GM23338 (cell line): ENCODE results near the gene FGD4. TPM values are rescaled to one million over a fixed set of nuclear protein-coding genes. Genes with fewer than 3 reads are reported as not detected.
A peak's percentile ranks its signal among the peaks of the same experiment; 100 is the strongest.

Experiments
- ATAC-seq: fragments of 200-7000 bp; cut with Tn5 transposase; 3 replicates; pipeline ENCODE4 v1.9.1; 2020
- DNase-seq: peaks from one replicate; pipeline ENCODE4 v3.0.0-alpha.2; 2015; ENCODE audit warnings: low spot score
- H2AFZ ChIP-seq: fragments of 200-600 bp; sonication (generic); 2 replicates; pipeline ENCODE4 v1.8.0; 2016; ENCODE audit warnings: antibody characterized with exemption, mild to moderate bottlenecking, moderate library complexity
- H3F3A ChIP-seq: fragments of 200-600 bp; sonication (generic); replicated peaks from 2 replicates; pipeline ENCODE4 v1.8.0; 2017; ENCODE audit warnings: antibody characterized with exemption, mixed run types, low read depth
- H3K27ac ChIP-seq: fragments of 200-600 bp; sonication (generic); 2 replicates; pipeline ENCODE4 v1.6.1; 2016; ENCODE audit warnings: low read depth
- H3K27me3 ChIP-seq: fragments of 200-600 bp; sonication (generic); 2 replicates; pipeline ENCODE4 v1.8.0; 2016; ENCODE audit warnings: mild to moderate bottlenecking, mixed run types, moderate library complexity; ENCODE audit not compliant: insufficient read depth
- H3K36me3 ChIP-seq: fragments of 200-600 bp; sonication (generic); 2 replicates; pipeline ENCODE4 v1.8.0; 2016; ENCODE audit warnings: mild to moderate bottlenecking; ENCODE audit not compliant: insufficient read depth
- H3K4me1 ChIP-seq: fragments of 200-600 bp; sonication (generic); 2 replicates; pipeline ENCODE4 v1.8.0; 2016; ENCODE audit warnings: mild to moderate bottlenecking, moderate library complexity; ENCODE audit not compliant: insufficient read depth
- H3K4me2 ChIP-seq: fragments of 200-600 bp; sonication (generic); 2 replicates; pipeline ENCODE4 v1.7.1; 2017; ENCODE audit warnings: mixed run types
- H3K4me3 ChIP-seq: fragments of 200-600 bp; sonication (generic); 2 replicates; pipeline ENCODE4 v1.6.1; 2016; ENCODE audit warnings: mixed run types
- H3K79me2 ChIP-seq: fragments of 200-600 bp; sonication (generic); replicated peaks from 2 replicates; pipeline ENCODE4 v1.8.0; 2017; ENCODE audit warnings: mild to moderate bottlenecking; ENCODE audit not compliant: insufficient read depth
- H3K9me2 ChIP-seq: fragments of 200-600 bp; sonication (generic); 2 replicates; pipeline ENCODE4 v1.8.0; 2017; ENCODE audit not compliant: insufficient read depth
- H4K20me1 ChIP-seq: fragments of 200-600 bp; sonication (generic); replicated peaks from 2 replicates; pipeline ENCODE4 v1.8.0; 2017; ENCODE audit warnings: mild to moderate bottlenecking; ENCODE audit not compliant: insufficient read depth
- H3K27ac Mint-ChIP-seq: 2 replicates; pipeline ENCODE4 v1.8.0; 2020; ENCODE audit warnings: inconsistent platforms, mild to moderate bottlenecking, moderate library complexity, mixed read lengths
- H3K27me3 Mint-ChIP-seq: 3 replicates; pipeline ENCODE4 v1.8.0; 2022; ENCODE audit warnings: low read depth, mild to moderate bottlenecking, moderate library complexity, mixed read lengths, inconsistent platforms; ENCODE audit not compliant: insufficient read depth, poor library complexity
- H3K36me3 Mint-ChIP-seq: 3 replicates; pipeline ENCODE4 v1.8.0; 2021; ENCODE audit warnings: low read depth, mild to moderate bottlenecking, inconsistent platforms, moderate library complexity, mixed read lengths
- H3K4me1 Mint-ChIP-seq: 3 replicates; pipeline ENCODE4 v1.8.0; 2020; ENCODE audit warnings: mild to moderate bottlenecking, inconsistent platforms, mixed read lengths
- H3K4me3 Mint-ChIP-seq: 3 replicates; pipeline ENCODE4 v1.8.0; 2021; ENCODE audit warnings: moderate library complexity, mild to moderate bottlenecking, inconsistent platforms, mixed read lengths
- H3K9me3 Mint-ChIP-seq: 3 replicates; pipeline ENCODE4 v1.8.0; 2020; ENCODE audit warnings: moderate library complexity, mild to moderate bottlenecking, inconsistent platforms, mixed read lengths
- CTCF ChIP-seq, 2 experiments: fragments of 200-600 bp in 1 of 2; sonication (generic) in 1 of 2; conservative IDR thresholded peaks; 2 replicates each; pipeline versions ENCODE4 v1.5.1 to v1.6.1; 2016 to 2017; ENCODE audit warnings: antibody characterized with exemption in 2 of 2, low read depth in 2 of 2, mild to moderate bottlenecking in 2 of 2, moderate library complexity in 1 of 2
- ETS1 ChIP-seq: IDR thresholded peaks from 2 replicates; pipeline ENCODE4 v1.6.1; 2016; ENCODE audit warnings: antibody characterized with exemption
- EZH2phosphoT487 ChIP-seq: fragments of 200-600 bp; sonication (generic); IDR thresholded peaks from one replicate; pipeline ENCODE4 v1.8.1; 2018; ENCODE audit warnings: antibody characterized with exemption; ENCODE audit not compliant: unreplicated experiment
- NANOG ChIP-seq: IDR thresholded peaks from 2 replicates; pipeline ENCODE4 v1.6.1; 2016; ENCODE audit warnings: antibody characterized with exemption, borderline replicate concordance
- REST ChIP-seq: IDR thresholded peaks from one replicate; pipeline ENCODE4 v1.6.1; 2018; ENCODE audit warnings: antibody characterized with exemption; ENCODE audit not compliant: unreplicated experiment
- STAT1 ChIP-seq: IDR thresholded peaks from one replicate; pipeline ENCODE4 v1.6.1; 2016; ENCODE audit warnings: antibody characterized with exemption; ENCODE audit not compliant: unreplicated experiment
- ZNF114 ChIP-seq: fragments of 250-450 bp; sonication (Bioruptor Pico); IDR thresholded peaks from 2 replicates; pipeline ENCODE4 v1.5.0; 2020; ENCODE audit warnings: mild to moderate bottlenecking, moderate library complexity
- ZNF331 ChIP-seq: fragments of 250-450 bp; sonication (Bioruptor Pico); IDR thresholded peaks from 2 replicates; pipeline ENCODE4 v1.5.0; 2020; ENCODE audit warnings: low read depth, mild to moderate bottlenecking, moderate library complexity
- polyA plus RNA-seq: library from polyadenylated mRNA; unstranded; fragments of >200 nt; fragmentation: Nextera tagmentation; extraction: Ambion mirVana; gene quantifications from 2 replicates; pipeline ENCODE4 v1.2.1, GENCODE V29; 2016
- total RNA-seq: library from RNA; depleted of rRNA; stranded (reverse); fragments of >200 nt; shearing (Covaris generic); gene quantifications from 2 replicates; pipeline ENCODE4 v1.2.3, GENCODE V29; 2014

The FGD4 gene
- total and polyA plus RNA-seq, 2 experiments from 2014 or later = 24.3 to 54.3 TPM

- Histone ChIP-seq H3K79me2 (no peaks in the 10 kb centered on the region), H3F3A (0 out of 2 replicates have a peak, but pooled peaks cover 5% of the 10 kb centered on the region), H4K20me1 (no peaks in the 10 kb centered on the region), H3K4me3 (no peak overlapping the region), H3K4me1 (no peaks in the 10 kb centered on the region; the same call in 1 of the 2 replicates), H3K4me2 (no peak overlapping the region), H2AFZ (no peak overlapping the region), H3K27ac (no peak overlapping the region), H3K9me2 (no peaks in the 10 kb centered on the region), H3K27me3 (no peaks in the 10 kb centered on the region), H3K36me3 (no peaks in the 10 kb centered on the region)
- H3K27ac Mint-ChIP-seq = no peak overlapping the region
- peaks cover 6% of the 10 kb centered on the region for H3K27me3 Mint-ChIP-seq
- TF ChIP-seq ZNF114 (CRISPR knock-in tag) = no peak
- no peak overlapping the region for H3K4me3 Mint-ChIP-seq
- no peaks in the 10 kb centered on the region for H3K9me3 Mint-ChIP-seq
- H3K4me1 Mint-ChIP-seq = no peaks in the 10 kb centered on the region; the same call in 2 of the 3 replicates
- DNase-seq (no peak), ATAC-seq (no peak)
- H3K36me3 Mint-ChIP-seq = no peaks in the 10 kb centered on the region; the same call in 2 of the 3 replicates
These were observed 252.5 kb downstream of the FGD4 start for GRCh38 chr12:32651956-32652210.

- TF ChIP-seq NANOG (no peak), ETS1 (no peak), CTCF (conservative IDR thresholded peaks at IDR 0.05; ENCODE audit: low read depth in 2 of 2) (no peak), EZH2phosphoT487 (no peak)
- Histone ChIP-seq H3K4me1 (no peaks in the 10 kb centered on the region), H3F3A (no peaks in the 10 kb centered on the region), H3K4me3 (no peak overlapping the region), H3K36me3 (no peaks in the 10 kb centered on the region), H3K27me3 (no peaks in the 10 kb centered on the region), H2AFZ (peak overlapping the region; percentile 66; the same call in 1 of the 2 replicates), H3K27ac (no peak overlapping the region), H3K79me2 (no peaks in the 10 kb centered on the region), H4K20me1 (no peaks in the 10 kb centered on the region), H3K4me2 (no peak overlapping the region), H3K9me2 (no peaks in the 10 kb centered on the region)
- no peak overlapping the region for H3K4me3 Mint-ChIP-seq
- DNase-seq = no peak
- no peaks in the 10 kb centered on the region for H3K36me3 Mint-ChIP-seq
- ATAC-seq = no peak; the same call in 2 of the 3 replicates
- peaks cover 9% of the 10 kb centered on the region for H3K27me3 Mint-ChIP-seq
- H3K4me1 Mint-ChIP-seq = no peaks in the 10 kb centered on the region
- H3K27ac Mint-ChIP-seq = no peak overlapping the region
- H3K9me3 Mint-ChIP-seq = no peaks in the 10 kb centered on the region
These were observed 260.6 kb downstream of the FGD4 start for GRCh38 chr12:32659908-32660440.

- no peaks in the 10 kb centered on the region for H3K36me3 Mint-ChIP-seq
- H3K4me3 Mint-ChIP-seq = no peak overlapping the region
- no peaks in the 10 kb centered on the region for H3K9me3 Mint-ChIP-seq
- H3K4me1 Mint-ChIP-seq = no peaks in the 10 kb centered on the region
- DNase-seq (no peak), ATAC-seq (no peak)
- H3K4me1 ChIP-seq = no peaks in the 10 kb centered on the region
- no peak overlapping the region for H2AFZ ChIP-seq
- no peaks in the 10 kb centered on the region for H3K9me2 ChIP-seq
- H3K4me2 ChIP-seq = no peak overlapping the region
- no peaks in the 10 kb centered on the region for H3K27me3 ChIP-seq
- no peak overlapping the region for H3K4me3 ChIP-seq
- no peaks in the 10 kb centered on the region for H3K79me2 ChIP-seq
- no peaks in the 10 kb centered on the region for H3F3A ChIP-seq
- H3K27ac Mint-ChIP-seq = no peak overlapping the region
- no peaks in the 10 kb centered on the region for H3K36me3 ChIP-seq
- peaks cover 9% of the 10 kb centered on the region for H3K27me3 Mint-ChIP-seq
- no peaks in the 10 kb centered on the region for H4K20me1 ChIP-seq
- no peak overlapping the region for H3K27ac ChIP-seq
- TF ChIP-seq REST (no peak), NANOG (no peak), STAT1 (no peak), ZNF331 (CRISPR knock-in tag) (no peak), ZNF114 (CRISPR knock-in tag) (no peak)
These were observed 262.3 kb downstream of the FGD4 start for GRCh38 chr12:32661706-32662105.
